Kidney epithelial cell (primary cell): ENCODE results near the gene OPRL1. TPM values are rescaled to one million over a fixed set of nuclear protein-coding genes. Genes with fewer than 3 reads are reported as not detected.

Experiments used
- DNase-seq: peaks from one replicate; pipeline ENCODE4 v3.0.0-alpha.2; 2010; ENCODE audit warnings: low read depth
- H3K27me3 ChIP-seq: 2 replicates; pipeline ENCODE4 v1.6.0; 2011; ENCODE audit warnings: low read length; ENCODE audit not compliant: control insufficient read depth, insufficient read depth
- H3K36me3 ChIP-seq: 2 replicates; pipeline ENCODE4 v1.5.1; 2011; ENCODE audit warnings: low read length; ENCODE audit not compliant: control insufficient read depth, insufficient read depth
- H3K4me3 ChIP-seq: 2 replicates; pipeline ENCODE4 v1.5.1; 2011; ENCODE audit warnings: low read depth, mild to moderate bottlenecking, control low read depth, low read length
- total RNA-seq: library from RNA; depleted of rRNA; stranded (reverse); fragments of >200 nt; gene quantifications from 2 replicates; pipeline ENCODE4 v1.2.3, GENCODE V29; 2015
- TF ChIP-seq, protein P1 (sequence below): IDR thresholded peaks from 2 replicates; pipeline ENCODE4 v1.5.1; 2011; ENCODE audit warnings: mild to moderate bottlenecking, moderate library complexity, low read length, control low read depth, inconsistent platforms; ENCODE audit not compliant: insufficient read depth, poor library complexity, severe bottlenecking

The OPRL1 gene
- total RNA-seq, 1 donor from 2014 or later: 0.21 TPM

DNA sequence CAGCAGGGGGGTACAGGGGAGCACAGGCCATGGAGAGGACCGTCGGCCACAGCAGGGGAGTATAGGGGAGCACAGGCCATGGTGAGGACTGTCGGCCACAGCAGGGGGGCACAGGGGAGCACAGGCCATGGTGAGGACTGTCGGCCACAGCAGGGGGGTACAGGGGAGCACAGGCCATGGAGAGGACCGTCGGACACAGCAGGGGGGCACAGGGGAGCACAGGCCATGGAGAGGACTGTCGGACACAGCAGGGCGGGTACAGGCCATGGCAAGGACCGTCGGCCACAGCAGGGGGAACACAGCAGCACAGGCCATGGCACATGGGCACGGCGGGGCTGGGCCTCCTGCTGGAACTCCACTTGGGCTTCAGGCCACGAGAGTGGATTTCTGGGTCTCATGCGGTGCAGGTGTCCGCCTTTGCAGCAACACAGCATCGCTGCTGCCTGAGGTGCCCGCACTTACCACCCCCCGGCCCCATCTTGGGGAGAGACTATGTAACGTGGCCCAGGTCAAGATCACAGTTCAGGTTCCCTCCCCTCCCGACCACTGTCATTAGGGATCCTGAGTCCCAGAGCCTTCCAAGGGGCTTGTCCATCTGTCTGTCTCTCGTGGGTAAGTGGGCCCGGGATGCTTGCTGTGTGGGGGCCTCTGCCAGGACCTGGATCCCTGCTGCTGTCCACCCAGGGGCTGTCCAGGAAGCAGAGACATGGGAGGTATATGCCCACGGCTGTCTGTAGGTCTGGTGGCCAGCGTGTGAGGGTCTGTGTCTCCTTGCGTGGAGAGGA is 25.0 kb downstream of the OPRL1 start:
- Histone ChIP-seq H3K27me3 (peaks cover 56% of the 10 kb centered on the region), H3K36me3 (no peaks in the 10 kb centered on the region), H3K4me3 (no peak overlapping the region)
- TF ChIP-seq, protein P1, sequence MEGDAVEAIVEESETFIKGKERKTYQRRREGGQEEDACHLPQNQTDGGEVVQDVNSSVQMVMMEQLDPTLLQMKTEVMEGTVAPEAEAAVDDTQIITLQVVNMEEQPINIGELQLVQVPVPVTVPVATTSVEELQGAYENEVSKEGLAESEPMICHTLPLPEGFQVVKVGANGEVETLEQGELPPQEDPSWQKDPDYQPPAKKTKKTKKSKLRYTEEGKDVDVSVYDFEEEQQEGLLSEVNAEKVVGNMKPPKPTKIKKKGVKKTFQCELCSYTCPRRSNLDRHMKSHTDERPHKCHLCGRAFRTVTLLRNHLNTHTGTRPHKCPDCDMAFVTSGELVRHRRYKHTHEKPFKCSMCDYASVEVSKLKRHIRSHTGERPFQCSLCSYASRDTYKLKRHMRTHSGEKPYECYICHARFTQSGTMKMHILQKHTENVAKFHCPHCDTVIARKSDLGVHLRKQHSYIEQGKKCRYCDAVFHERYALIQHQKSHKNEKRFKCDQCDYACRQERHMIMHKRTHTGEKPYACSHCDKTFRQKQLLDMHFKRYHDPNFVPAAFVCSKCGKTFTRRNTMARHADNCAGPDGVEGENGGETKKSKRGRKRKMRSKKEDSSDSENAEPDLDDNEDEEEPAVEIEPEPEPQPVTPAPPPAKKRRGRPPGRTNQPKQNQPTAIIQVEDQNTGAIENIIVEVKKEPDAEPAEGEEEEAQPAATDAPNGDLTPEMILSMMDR: no peak
- DNase-seq: no peak

DNA sequence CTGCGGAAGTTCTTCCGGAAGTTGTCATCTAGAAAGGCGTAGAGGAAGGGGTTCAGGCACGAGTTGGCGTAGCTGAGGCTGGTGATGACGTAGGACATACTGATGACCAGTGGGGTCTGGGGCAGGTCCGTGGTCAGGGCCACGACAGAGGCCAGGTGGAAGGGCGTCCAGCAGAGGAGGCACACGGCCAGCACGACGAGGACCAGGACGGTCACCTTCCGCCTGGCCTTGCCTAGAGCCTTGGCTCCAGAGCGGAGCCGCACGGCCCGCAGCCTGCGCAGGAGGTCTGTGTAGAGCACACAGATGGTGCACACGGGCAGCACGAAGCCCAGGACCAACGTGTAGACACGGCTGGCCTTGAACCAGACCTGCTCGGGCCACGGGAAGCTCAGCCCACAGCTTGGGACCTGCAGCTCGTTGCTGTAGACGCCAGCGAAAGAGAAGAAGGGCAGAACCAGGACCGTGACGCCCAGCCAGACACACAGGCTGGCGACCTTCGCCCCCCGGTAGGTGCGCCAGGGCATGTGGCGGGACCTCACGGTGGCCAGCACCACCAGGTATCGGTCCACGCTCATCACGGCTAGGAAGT is 26.1 kb downstream of the OPRL1 start:
- no peak for DNase-seq
- no peak overlapping the region for H3K4me3 ChIP-seq
- no peaks in the 10 kb centered on the region for H3K36me3 ChIP-seq
- TF ChIP-seq, protein P1: no peak
- H3K27me3 ChIP-seq: peaks cover 46% of the 10 kb centered on the region

DNA sequence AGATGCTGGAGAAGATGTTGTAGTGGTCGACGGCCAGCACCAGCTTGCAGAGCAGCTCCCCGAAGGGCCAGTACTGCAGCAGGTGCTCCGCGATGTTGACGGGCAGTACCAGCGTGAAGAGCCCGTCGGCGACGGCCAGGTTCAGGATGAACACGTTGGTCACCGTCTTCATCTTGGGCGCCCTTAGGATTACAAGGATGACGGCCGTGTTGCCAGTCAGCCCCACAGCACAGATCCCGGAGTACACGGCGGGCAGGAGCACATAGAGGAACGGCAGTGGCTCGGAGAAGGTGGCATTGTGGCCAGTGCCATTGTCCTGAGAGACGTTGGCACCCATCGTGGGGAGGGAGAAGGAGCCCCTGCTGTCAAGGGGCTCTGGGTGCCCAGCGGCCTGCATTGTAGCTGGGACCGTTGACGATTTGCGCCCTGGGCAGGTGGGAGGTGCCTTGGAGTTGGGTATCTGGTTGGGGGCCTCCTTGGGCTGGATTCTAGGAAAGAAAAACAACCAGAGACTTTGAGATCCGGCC is 26.6 kb downstream of the OPRL1 start:
- H3K27me3 ChIP-seq: peaks cover 41% of the 10 kb centered on the region
- no peak for DNase-seq

DNA sequence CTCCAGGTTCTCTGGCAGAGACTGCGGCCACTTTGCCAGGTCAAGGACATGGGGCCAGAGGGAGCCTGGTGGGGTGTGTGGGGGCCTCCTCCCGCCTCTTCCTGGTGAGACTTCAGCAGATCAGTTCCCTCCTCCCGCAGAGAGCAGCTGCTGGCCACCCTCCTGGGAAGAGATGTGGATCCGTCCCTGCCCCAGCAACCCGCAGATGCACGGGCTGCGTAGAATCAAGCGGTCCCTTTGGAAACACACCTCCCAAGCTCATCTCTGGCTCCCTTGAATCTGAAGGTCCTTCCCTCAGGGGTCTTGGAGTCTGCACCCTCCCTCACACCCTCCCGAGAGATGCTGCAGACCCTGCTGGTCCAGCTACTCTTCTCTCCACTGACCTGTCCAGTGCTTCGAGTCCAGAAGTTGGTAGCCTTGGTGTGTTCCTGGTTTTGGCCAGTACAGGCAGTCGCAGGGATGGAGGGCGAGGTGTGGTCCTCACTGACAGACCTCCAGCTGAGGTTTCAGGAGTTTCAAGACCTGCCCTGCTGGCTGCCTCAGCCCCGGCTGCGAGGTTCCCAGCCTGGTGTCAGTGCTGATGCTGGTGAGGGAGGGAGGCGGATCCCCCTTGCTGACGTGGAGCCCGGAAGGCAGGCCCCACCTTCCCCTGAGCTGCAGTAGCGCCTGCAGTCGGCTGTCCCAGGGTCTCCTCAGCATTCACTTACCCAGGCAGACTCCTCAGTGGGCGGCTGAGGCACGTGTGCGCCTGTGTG is 27.3 kb downstream of the OPRL1 start, which contains the start of gene NPBWR2:
Gene NPBWR2, minus strand, starts transcription at position 585 of the 755 bp plus-strand sequence. CDS start 734 bp downstream, outside the sequence.
- Histone ChIP-seq H3K36me3 (no peaks in the 10 kb centered on the region), H3K27me3 (peaks cover 34% of the 10 kb centered on the region), H3K4me3 (no peak within 1 kb of the TSS)
- TF ChIP-seq, protein P1: no peak
- no peak for DNase-seq

More for the DNA sequence above, 26.6 kb downstream of the OPRL1 start:
- TF ChIP-seq, protein P1: no peak
- Histone ChIP-seq H3K4me3 (no peak overlapping the region), H3K36me3 (no peaks in the 10 kb centered on the region)

DNA sequence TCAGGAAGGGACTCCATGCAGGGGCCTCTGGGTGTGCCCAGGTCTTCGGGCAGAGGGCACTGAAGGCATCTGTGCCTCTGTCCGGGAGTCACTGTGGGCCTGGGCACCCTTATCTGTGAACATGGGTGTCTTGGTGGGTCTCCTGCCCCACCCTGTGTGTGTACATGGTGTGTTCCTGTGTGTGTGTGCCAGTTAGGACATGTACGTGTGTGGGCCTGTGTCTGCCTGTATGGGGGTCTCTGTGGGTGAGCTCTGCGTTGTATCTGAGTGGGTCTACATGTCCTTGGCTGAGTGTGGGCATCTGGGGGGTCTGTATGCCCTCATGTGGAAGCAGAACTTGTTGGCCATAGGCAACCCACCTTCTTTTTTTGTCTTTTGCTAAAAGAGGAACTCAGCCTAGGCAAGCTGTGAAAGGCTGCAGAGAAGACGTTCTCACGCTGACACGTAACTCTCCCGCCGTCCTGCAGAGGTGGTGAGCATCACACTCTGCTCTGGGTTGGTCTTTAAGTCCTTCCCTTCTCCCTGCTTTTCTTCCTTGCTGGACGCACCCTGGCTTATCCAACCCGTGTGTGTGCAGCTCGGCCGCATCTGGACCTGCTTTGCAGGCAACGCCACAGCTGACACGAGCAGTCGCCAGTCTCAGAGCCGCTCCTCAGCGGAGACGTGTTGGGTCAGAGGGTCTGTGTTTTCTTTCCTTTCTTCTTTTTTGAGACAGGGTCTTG is 28.0 kb downstream of the OPRL1 start:
- Histone ChIP-seq H3K36me3 (no peaks in the 10 kb centered on the region), H3K27me3 (peaks cover 27% of the 10 kb centered on the region), H3K4me3 (no peak overlapping the region)
- TF ChIP-seq, protein P1: no peak
- no peak for DNase-seq
